AG08395 (cell line): Measurements from ENCODE around the gene TRIM44.
A peak's percentile ranks its signal among the peaks of the same experiment; 100 is the strongest.

ENCODE experiments used
- DNase-seq: peaks from one replicate; pipeline ENCODE4 v3.0.0; 2012; ENCODE audit warnings: mixed read lengths, low spot score

TRIM44 gene

GRCh38 chr11:35671396-35672127 is 9.0 kb downstream of the TRIM44 start:
- no peak for DNase-seq

GRCh38 chr11:35672608-35673007 is 10.0 kb downstream of the TRIM44 start:
- DNase-seq = no peak

GRCh38 chr11:35675901-35676610 is 13.5 kb downstream of the TRIM44 start:
- DNase-seq = no peak

GRCh38 chr11:35676611-35676965 is 14.0 kb downstream of the TRIM44 start:
- no peak for DNase-seq

GRCh38 chr11:35677904-35678303 is 15.3 kb downstream of the TRIM44 start:
- no peak for DNase-seq

GRCh38 chr11:35678471-35678870 is 15.9 kb downstream of the TRIM44 start:
- no peak for DNase-seq

- no peak for DNase-seq
These were observed 16.4 kb downstream of the TRIM44 start for GRCh38 chr11:35678975-35679374.

- no peak for DNase-seq
These were observed 17.9 kb downstream of the TRIM44 start for GRCh38 chr11:35680506-35680905.

GRCh38 chr11:35681163-35681767 is 18.7 kb downstream of the TRIM44 start:
- no peak for DNase-seq

GRCh38 chr11:35682230-35683173 is 19.9 kb downstream of the TRIM44 start:
- peak; percentile 12 for DNase-seq

GRCh38 chr11:35683728-35684339 is 21.3 kb downstream of the TRIM44 start:
- no peak for DNase-seq

- peak; percentile 48 for DNase-seq
These were observed 25.4 kb downstream of the TRIM44 start for GRCh38 chr11:35688023-35688422.

GRCh38 chr11:35689081-35689996 is 26.8 kb downstream of the TRIM44 start:
- no peak for DNase-seq

- no peak for DNase-seq
These were observed 39.6 kb downstream of the TRIM44 start for GRCh38 chr11:35702126-35702525.

- DNase-seq = no peak
These were observed 46.8 kb downstream of the TRIM44 start for GRCh38 chr11:35709376-35709775.

GRCh38 chr11:35711173-35711910 is 48.8 kb downstream of the TRIM44 start:
- DNase-seq = no peak

- DNase-seq = no peak
These were observed 49.3 kb downstream of the TRIM44 start for GRCh38 chr11:35711924-35712323.

- DNase-seq = no peak
These were observed 50.0 kb downstream of the TRIM44 start for GRCh38 chr11:35712533-35712932.

- peak; percentile 20 for DNase-seq
These were observed 52.5 kb downstream of the TRIM44 start for GRCh38 chr11:35714882-35715627.
